Fibroblast of lung (primary cell): ENCODE measurements around the gene PPIG.
"Not testable (repeated sequence)": the region's sequence is repeated elsewhere in the genome, so short reads cannot be mapped to it uniquely, and the experiment has no call there.

ENCODE experiments used
- CTCF ChIP-seq, 2 donors: IDR thresholded peaks in 1 of 2; conservative IDR thresholded peaks in 1 of 2; 1 replicate in 1 of 2; 2 replicates in 1 of 2; pipeline ENCODE4 v1.5.1; 2011 to 2012; ENCODE audit warnings: low read length in 2 of 2, control low read depth in 1 of 2, inconsistent platforms in 1 of 2, low read depth in 1 of 2, mild to moderate bottlenecking in 1 of 2
- EZH2 ChIP-seq: IDR thresholded peaks from 2 replicates; pipeline ENCODE4 v1.5.1; 2012; ENCODE audit warnings: low read length, control low read depth, mild to moderate bottlenecking; ENCODE audit errors: missing control alignments

DNA sequence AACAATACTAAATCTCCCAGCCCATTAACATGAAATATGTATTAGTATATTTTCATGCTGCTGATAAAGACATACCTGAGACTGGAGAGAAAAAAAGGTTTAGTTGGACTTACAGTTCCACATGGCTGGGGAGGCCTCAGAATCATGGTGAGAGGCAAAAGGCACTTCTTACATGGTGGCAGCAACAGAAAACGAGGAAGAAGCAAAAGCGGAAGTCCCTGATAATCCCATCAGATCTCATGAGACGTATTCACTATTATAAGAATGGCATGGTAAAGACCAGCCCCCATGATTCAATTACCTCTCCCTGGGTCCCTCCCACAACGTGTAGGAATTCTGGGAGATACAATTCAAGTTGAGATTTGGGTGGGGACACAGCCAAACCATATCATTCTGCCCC, 102.7 kb downstream of the PPIG start:
- not testable (repeated sequence) for TF ChIP-seq CTCF (conservative IDR thresholded peaks at IDR 0.05 in 1 of 2, IDR thresholded peaks at IDR 0.05 in 1 of 2; ENCODE audit: low read depth in 1 of 2, low read length in 2 of 2); EZH2
